ENCODE data around the gene RNF6.
"Not testable (repeated sequence)": the region's sequence is repeated elsewhere in the genome, so short reads cannot be mapped to it uniquely, and the experiment has no call there.

Gene RNF6

GRCh38 chr13:26221721-26222519 is at the start of gene RNF6:
Gene RNF6 (minus strand): TSS chr13:26222314. CDS start chr13:26219649, 2,665 bp downstream.
- DNase-seq (ENCODE audit: low spot score) = peak; percentile 91

DNA sequence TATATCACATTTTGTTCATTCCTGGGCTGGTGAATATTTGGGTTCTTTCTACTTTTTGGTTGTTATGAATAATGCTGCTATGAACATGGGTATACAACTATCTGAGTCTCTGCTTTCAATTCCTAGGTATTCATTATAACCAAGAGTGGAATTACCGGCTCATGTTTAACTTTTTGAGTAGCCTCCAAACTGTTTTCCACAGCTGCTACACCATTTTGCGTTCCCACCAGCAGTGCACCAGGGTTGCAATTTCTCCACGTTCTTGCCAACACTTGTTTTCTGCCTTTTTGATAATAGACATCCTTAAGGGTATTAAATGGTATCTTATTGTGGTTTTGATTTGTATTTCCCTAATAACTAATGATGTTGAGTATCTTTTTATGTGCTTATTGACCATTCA is 48.6 kb upstream of the RNF6 start:
- no peak for DNase-seq (ENCODE audit: low spot score)

GRCh38 chr13:26266311-26266710 is 44.2 kb upstream of the RNF6 start:
- no peak for DNase-seq (ENCODE audit: low spot score)

- DNase-seq (ENCODE audit: low spot score) = no peak
Observed at GRCh38 chr13:26262156-26262555, 40.0 kb upstream of the RNF6 start.

GRCh38 chr13:26259634-26260033 is 37.5 kb upstream of the RNF6 start:
- no peak for DNase-seq (ENCODE audit: low spot score)

GRCh38 chr13:26257049-26257448 is 34.9 kb upstream of the RNF6 start:
- DNase-seq (ENCODE audit: low spot score) = no peak

DNA sequence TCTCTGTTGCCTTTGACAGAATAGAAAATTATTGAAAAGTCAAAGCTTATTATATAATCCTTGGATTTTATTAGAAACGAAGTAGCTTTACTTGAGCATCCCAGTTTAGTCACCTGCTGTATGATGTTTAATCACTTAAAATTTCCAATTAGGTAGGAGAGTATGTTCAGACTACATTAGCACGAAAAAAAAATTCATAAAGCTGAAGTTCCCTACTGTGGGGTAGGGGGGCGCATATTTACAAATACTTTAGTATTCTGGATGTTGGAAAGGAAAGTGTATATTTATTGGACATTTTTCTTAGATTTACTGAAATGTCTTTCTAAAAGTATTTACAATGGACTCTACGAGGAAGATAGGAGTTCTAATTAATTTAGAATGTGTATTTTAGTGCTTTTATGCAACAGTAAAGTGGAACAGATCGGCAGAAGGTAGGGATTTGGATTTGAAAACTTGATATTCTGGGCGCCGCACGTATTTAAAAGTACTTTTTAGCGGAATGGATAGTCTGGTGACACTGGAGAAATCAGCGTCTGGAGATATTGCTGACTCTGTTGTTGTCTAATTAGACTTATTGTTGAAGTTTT is 33.7 kb upstream of the RNF6 start:
- DNase-seq (ENCODE audit: low spot score) = no peak

- DNase-seq (ENCODE audit: low spot score) = no peak
Observed at GRCh38 chr13:26255115-26255514, 33.0 kb upstream of the RNF6 start.

DNA sequence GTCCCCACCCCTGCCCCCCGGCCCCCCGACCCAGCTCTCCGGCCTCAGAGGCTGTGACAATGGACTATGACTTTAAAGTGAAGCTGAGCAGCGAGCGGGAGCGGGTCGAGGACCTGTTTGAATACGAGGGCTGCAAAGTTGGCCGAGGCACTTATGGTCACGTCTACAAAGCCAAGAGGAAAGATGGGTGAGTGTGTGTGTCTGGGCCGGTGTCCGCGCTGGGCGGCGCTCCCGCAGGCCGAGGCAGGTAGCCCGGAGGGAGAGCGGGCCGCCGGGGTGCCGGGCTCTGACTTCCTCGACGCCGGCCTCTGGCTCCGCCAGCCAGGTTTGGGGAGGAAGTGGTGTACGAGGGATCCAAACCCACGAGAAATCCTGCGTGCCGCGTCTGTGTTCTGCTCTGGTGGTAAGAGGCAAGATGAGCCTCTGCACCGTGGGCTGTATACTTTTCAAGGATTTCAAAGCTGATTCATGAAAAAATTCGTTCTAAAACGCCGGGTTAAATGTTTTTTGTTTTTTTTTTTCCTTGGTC is 32.5 kb upstream of the RNF6 start:
- DNase-seq (ENCODE audit: low spot score) = no peak

GRCh38 chr13:26253787-26254582 is 31.9 kb upstream of the RNF6 start, which contains the start of gene CDK8:
Gene CDK8 (plus strand): TSS chr13:26254129. CDS start chr13:26254642, 513 bp downstream.
- DNase-seq (ENCODE audit: low spot score) = peak; percentile 93

GRCh38 chr13:26253262-26253786 is 31.2 kb upstream of the RNF6 start:
- no peak for DNase-seq (ENCODE audit: low spot score)

- DNase-seq (ENCODE audit: low spot score) = not testable (repeated sequence)
Observed at GRCh38 chr13:26252006-26252405, 29.9 kb upstream of the RNF6 start.

GRCh38 chr13:26249551-26249950 is 27.4 kb upstream of the RNF6 start:
- no peak for DNase-seq (ENCODE audit: low spot score)

GRCh38 chr13:26247608-26248007 is 25.5 kb upstream of the RNF6 start:
- DNase-seq (ENCODE audit: low spot score) = no peak

DNA sequence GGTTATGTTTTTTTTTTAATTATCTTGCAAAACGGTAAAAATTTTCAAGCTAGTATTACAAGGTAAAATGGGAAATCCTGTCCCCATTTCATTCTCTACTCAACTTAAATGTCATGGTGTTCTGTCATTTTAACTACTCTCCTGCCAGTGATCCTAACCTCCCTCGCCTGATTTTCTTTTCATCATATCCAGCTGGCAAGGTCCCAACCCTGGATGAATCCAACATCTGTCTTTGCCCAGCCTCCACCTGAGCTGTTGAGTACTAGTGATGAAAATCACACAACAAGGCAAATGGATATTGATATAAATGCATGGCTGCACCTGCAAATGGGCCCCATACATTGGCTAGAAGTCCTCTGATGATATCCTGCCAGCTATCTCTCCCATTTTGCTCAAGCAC is 24.9 kb upstream of the RNF6 start:
- DNase-seq (ENCODE audit: low spot score) = no peak

DNA sequence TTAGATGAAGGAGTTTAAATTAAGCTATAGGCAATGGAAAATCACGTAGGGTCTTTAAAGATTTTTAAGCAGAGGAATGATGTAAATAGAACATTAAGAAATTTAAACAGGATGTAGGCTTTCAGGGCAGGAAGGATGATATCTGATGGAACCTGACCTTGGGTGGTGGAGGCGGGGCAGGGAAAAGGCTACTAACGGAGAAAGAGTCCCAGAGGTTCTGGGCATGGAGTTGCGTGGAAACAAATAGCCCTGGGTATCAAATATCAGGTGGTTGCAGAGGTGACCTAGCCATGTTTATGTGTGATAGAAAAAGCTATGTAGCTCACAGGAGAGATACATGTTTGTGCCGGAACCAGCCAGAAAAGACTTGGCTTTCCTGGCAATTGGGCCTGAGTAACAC is 24.0 kb upstream of the RNF6 start:
- DNase-seq (ENCODE audit: low spot score) = no peak

DNA sequence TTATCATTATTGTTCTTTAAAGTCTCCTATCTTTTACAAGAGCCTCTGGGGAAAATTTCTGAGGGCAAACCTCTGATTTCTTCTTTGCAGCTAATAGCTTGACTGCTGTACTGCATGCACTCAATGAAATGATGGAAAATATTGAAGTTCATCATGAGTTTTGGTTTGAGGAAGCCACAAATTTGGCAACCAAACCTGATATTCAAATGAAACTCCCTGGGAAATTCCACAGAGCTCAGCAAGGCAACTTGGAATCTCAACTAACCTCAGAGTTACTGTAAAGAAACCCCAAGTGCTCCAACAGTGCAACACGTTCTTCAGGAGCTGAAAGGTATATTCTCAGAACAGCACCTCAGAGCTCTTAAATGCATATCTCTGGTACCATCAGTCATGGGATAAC is 14.2 kb upstream of the RNF6 start:
- no peak for DNase-seq (ENCODE audit: low spot score)

- DNase-seq (ENCODE audit: low spot score) = no peak
Observed at GRCh38 chr13:26230703-26231102, 8.6 kb upstream of the RNF6 start.

GRCh38 chr13:26229080-26229615 is 7.0 kb upstream of the RNF6 start:
- no peak for DNase-seq (ENCODE audit: low spot score)

DNA sequence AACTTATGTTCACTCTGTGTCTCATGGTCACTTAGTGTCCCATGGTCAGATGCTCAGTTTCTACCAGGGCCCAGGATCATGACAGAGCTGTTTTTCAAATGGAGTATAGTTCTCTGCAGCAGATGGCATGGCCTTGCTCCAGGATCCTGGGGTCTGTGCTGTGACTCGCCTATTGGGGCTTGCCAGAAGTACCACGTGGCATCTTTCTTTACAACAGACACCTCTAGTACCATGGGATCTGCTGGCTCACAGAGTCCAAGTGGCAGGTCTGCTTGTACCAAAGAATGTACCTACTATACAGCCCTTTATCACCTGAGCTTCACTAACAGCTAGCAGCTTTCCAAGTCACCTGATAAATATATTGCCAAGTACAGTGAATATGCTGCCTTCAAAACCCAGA is 6.0 kb upstream of the RNF6 start:
- DNase-seq (ENCODE audit: low spot score) = no peak

GRCh38 chr13:26227166-26227971 is 5.3 kb upstream of the RNF6 start:
- no peak for DNase-seq (ENCODE audit: low spot score)
